Stimulated activated CD8-positive, alpha-beta memory T cell treated with anti-CD3 and anti-CD28 coated beads, Interleukin-12 subunit alpha, Interleukin-12 subunit beta, amount 100 ng/mL, for 1 hour (primary cell): ENCODE measurements around the gene LAMB4.

Source experiments
- DNase-seq: peaks from one replicate; pipeline ENCODE4 v3.0.0-alpha.2; 2020; ENCODE audit warnings: low read depth

The LAMB4 gene

GRCh38 chr7:108104324-108104723, 25.8 kb downstream of the LAMB4 start:
- DNase-seq: no peak

- DNase-seq: no peak
Measured at GRCh38 chr7:108103558-108104298, 26.4 kb downstream of the LAMB4 start.

- DNase-seq: no peak
Measured at GRCh38 chr7:108102671-108103312, 27.4 kb downstream of the LAMB4 start.

- DNase-seq: no peak
Measured at GRCh38 chr7:108101759-108102158, 28.4 kb downstream of the LAMB4 start.

GRCh38 chr7:108099713-108100112, 30.4 kb downstream of the LAMB4 start:
- DNase-seq: no peak

- no peak for DNase-seq
Measured at GRCh38 chr7:108097703-108098102, 32.5 kb downstream of the LAMB4 start.

GRCh38 chr7:108096996-108097395, 33.2 kb downstream of the LAMB4 start:
- no peak for DNase-seq

GRCh38 chr7:108094933-108095710, 35.0 kb downstream of the LAMB4 start:
- DNase-seq: no peak

GRCh38 chr7:108094346-108094745, 35.8 kb downstream of the LAMB4 start:
- no peak for DNase-seq

- no peak for DNase-seq
Measured at GRCh38 chr7:108093851-108094331, 36.3 kb downstream of the LAMB4 start.

- no peak for DNase-seq
Measured at GRCh38 chr7:108093341-108093740, 36.8 kb downstream of the LAMB4 start.

- no peak for DNase-seq
Measured at GRCh38 chr7:108091461-108091831, 38.7 kb downstream of the LAMB4 start.

- DNase-seq: no peak
Measured at GRCh38 chr7:108090791-108091460, 39.2 kb downstream of the LAMB4 start.

- DNase-seq: no peak
Measured at GRCh38 chr7:108089381-108089780, 40.8 kb downstream of the LAMB4 start.

GRCh38 chr7:108088729-108089128, 41.4 kb downstream of the LAMB4 start:
- no peak for DNase-seq

- no peak for DNase-seq
Measured at GRCh38 chr7:108087778-108088177, 42.4 kb downstream of the LAMB4 start.

- DNase-seq: no peak
Measured at GRCh38 chr7:108086962-108087361, 43.2 kb downstream of the LAMB4 start.

- no peak for DNase-seq
Measured at GRCh38 chr7:108086546-108086945, 43.6 kb downstream of the LAMB4 start.

- DNase-seq: no peak
Measured at GRCh38 chr7:108083980-108084379, 46.2 kb downstream of the LAMB4 start.

GRCh38 chr7:108079648-108080591, 50.2 kb downstream of the LAMB4 start:
- no peak for DNase-seq

GRCh38 chr7:108079276-108079647, 50.9 kb downstream of the LAMB4 start:
- DNase-seq: no peak
